ENCODE data around the gene RANBP3L.

Gene RANBP3L

GRCh38 chr5:36261186-36261585 lies 40.5 kb downstream of the RANBP3L start:
- Histone ChIP-seq H3K4me3 (ENCODE audit: insufficient read depth in 1 of 2, low read depth in 1 of 2, low read length in 2 of 2) (no peak overlapping the region), H3K27me3 (ENCODE audit: control insufficient read depth in 1 of 2, insufficient read depth in 1 of 2, low read length in 2 of 2) (no peaks in the 10 kb centered on the region), H2BK5ac (ENCODE audit: low read depth, low read length, poor library complexity, severe bottlenecking) (no peak overlapping the region), H3K4me2 (ENCODE audit: low read length, poor library complexity, severe bottlenecking) (no peak overlapping the region), H3K23ac (ENCODE audit: low read length in 2 of 2) (no peak overlapping the region), H2BK120ac (ENCODE audit: low read depth, low read length) (no peak overlapping the region), H4K91ac (ENCODE audit: low read length) (no peak overlapping the region), H2AK5ac (ENCODE audit: low read length, severe bottlenecking) (no peak overlapping the region), H3K79me1 (replicated peaks; ENCODE audit: low read length, poor library complexity, severe bottlenecking) (no peaks in the 10 kb centered on the region), H3K9me3 (ENCODE audit: control insufficient read depth, low read length) (no peaks in the 10 kb centered on the region), H3K27ac (ENCODE audit: low read length, poor library complexity, severe bottlenecking) (no peak overlapping the region), H3K18ac (ENCODE audit: low read depth in 1 of 2, low read length in 2 of 2) (no peak overlapping the region), H2BK12ac (ENCODE audit: low read length in 2 of 2) (no peak overlapping the region), H3K9ac (ENCODE audit: low read length) (no peak overlapping the region), H2BK15ac (ENCODE audit: low read depth, poor library complexity, severe bottlenecking) (no peak overlapping the region), H3K36me3 (ENCODE audit: control insufficient read depth in 1 of 2, insufficient read depth in 2 of 2, low read depth in 1 of 2, low read length in 2 of 2) (no peaks in the 10 kb centered on the region), H4K8ac (ENCODE audit: low read length) (no peak overlapping the region), H2AFZ (ENCODE audit: low read depth, low read length) (no peak overlapping the region), H3K4me1 (ENCODE audit: control insufficient read depth, insufficient read depth, low read depth, low read length) (no peaks in the 10 kb centered on the region), H3K4ac (ENCODE audit: low read depth in 1 of 2, low read length in 2 of 2) (no peak overlapping the region), H3K14ac (ENCODE audit: low read length in 2 of 2) (no peak overlapping the region)
- WGBS: 91% methylated on average over 6 of the region's 6 CpGs
- DNase-seq: no peak

- no peaks in the 10 kb centered on the region for H3K27me3 ChIP-seq (ENCODE audit: control insufficient read depth in 1 of 2, insufficient read depth in 1 of 2, low read length in 2 of 2)
- no peak overlapping the region for H3K27ac ChIP-seq (ENCODE audit: low read length, poor library complexity, severe bottlenecking)
- H2BK120ac ChIP-seq (ENCODE audit: low read depth, low read length): no peak overlapping the region
- H3K18ac ChIP-seq (ENCODE audit: low read depth in 1 of 2, low read length in 2 of 2): no peak overlapping the region
- H3K4me2 ChIP-seq (ENCODE audit: low read length, poor library complexity, severe bottlenecking): no peak overlapping the region
- H2BK5ac ChIP-seq (ENCODE audit: low read depth, low read length, poor library complexity, severe bottlenecking): no peak overlapping the region
- no peak overlapping the region for H4K8ac ChIP-seq (ENCODE audit: low read length)
- no peaks in the 10 kb centered on the region for H3K4me1 ChIP-seq (ENCODE audit: control insufficient read depth, insufficient read depth, low read depth, low read length)
- H3K14ac ChIP-seq (ENCODE audit: low read length in 2 of 2): no peak overlapping the region
- no peak overlapping the region for H3K4ac ChIP-seq (ENCODE audit: low read depth in 1 of 2, low read length in 2 of 2)
- no peaks in the 10 kb centered on the region for H3K79me1 ChIP-seq (replicated peaks; ENCODE audit: low read length, poor library complexity, severe bottlenecking)
- WGBS: 60% methylated on average over 1 of the region's 4 CpGs
- no peak for DNase-seq
- H2BK15ac ChIP-seq (ENCODE audit: low read depth, poor library complexity, severe bottlenecking): no peak overlapping the region
- no peak overlapping the region for H2AK5ac ChIP-seq (ENCODE audit: low read length, severe bottlenecking)
- no peak overlapping the region for H3K23ac ChIP-seq (ENCODE audit: low read length in 2 of 2)
- H3K9ac ChIP-seq (ENCODE audit: low read length): peak overlapping the region; percentile 30
- H2AFZ ChIP-seq (ENCODE audit: low read depth, low read length): no peak overlapping the region
- H3K4me3 ChIP-seq (ENCODE audit: insufficient read depth in 1 of 2, low read depth in 1 of 2, low read length in 2 of 2): no peak overlapping the region
- H2BK12ac ChIP-seq (ENCODE audit: low read length in 2 of 2): no peak overlapping the region
- H4K91ac ChIP-seq (ENCODE audit: low read length): no peak overlapping the region
- no peaks in the 10 kb centered on the region for H3K9me3 ChIP-seq (ENCODE audit: control insufficient read depth, low read length)
- H3K36me3 ChIP-seq (ENCODE audit: control insufficient read depth in 1 of 2, insufficient read depth in 2 of 2, low read depth in 1 of 2, low read length in 2 of 2): no peaks in the 10 kb centered on the region
These were observed 48.1 kb downstream of the RANBP3L start for GRCh38 chr5:36253575-36253974.

- H3K23ac ChIP-seq (ENCODE audit: low read length in 2 of 2): no peak overlapping the region
- H3K4ac ChIP-seq (ENCODE audit: low read depth in 1 of 2, low read length in 2 of 2): no peak overlapping the region
- no peaks in the 10 kb centered on the region for H3K79me1 ChIP-seq (replicated peaks; ENCODE audit: low read length, poor library complexity, severe bottlenecking)
- no peak overlapping the region for H3K18ac ChIP-seq (ENCODE audit: low read depth in 1 of 2, low read length in 2 of 2)
- peak; percentile 22 for DNase-seq
- no peak overlapping the region for H4K91ac ChIP-seq (ENCODE audit: low read length)
- no peaks in the 10 kb centered on the region for H3K4me1 ChIP-seq (ENCODE audit: control insufficient read depth, insufficient read depth, low read depth, low read length)
- H3K4me3 ChIP-seq (ENCODE audit: insufficient read depth in 1 of 2, low read depth in 1 of 2, low read length in 2 of 2): no peak overlapping the region
- H4K8ac ChIP-seq (ENCODE audit: low read length): no peak overlapping the region
- H2AFZ ChIP-seq (ENCODE audit: low read depth, low read length): no peak overlapping the region
- H2BK15ac ChIP-seq (ENCODE audit: low read depth, poor library complexity, severe bottlenecking): no peak overlapping the region
- H3K27ac ChIP-seq (ENCODE audit: low read length, poor library complexity, severe bottlenecking): no peak overlapping the region
- H3K36me3 ChIP-seq (ENCODE audit: control insufficient read depth in 1 of 2, insufficient read depth in 2 of 2, low read depth in 1 of 2, low read length in 2 of 2): no peaks in the 10 kb centered on the region
- no peaks in the 10 kb centered on the region for H3K9me3 ChIP-seq (ENCODE audit: control insufficient read depth, low read length)
- H3K27me3 ChIP-seq (ENCODE audit: control insufficient read depth in 1 of 2, insufficient read depth in 1 of 2, low read length in 2 of 2): no peaks in the 10 kb centered on the region
- H3K4me2 ChIP-seq (ENCODE audit: low read length, poor library complexity, severe bottlenecking): no peak overlapping the region
- H2BK120ac ChIP-seq (ENCODE audit: low read depth, low read length): no peak overlapping the region
- no peak overlapping the region for H2BK12ac ChIP-seq (ENCODE audit: low read length in 2 of 2)
- 65% methylated on average over 3 of the region's 3 CpGs for WGBS
- H3K14ac ChIP-seq (ENCODE audit: low read length in 2 of 2): no peak overlapping the region
- no peak overlapping the region for H2AK5ac ChIP-seq (ENCODE audit: low read length, severe bottlenecking)
- H3K9ac ChIP-seq (ENCODE audit: low read length): peak overlapping the region; percentile 30
- no peak overlapping the region for H2BK5ac ChIP-seq (ENCODE audit: low read depth, low read length, poor library complexity, severe bottlenecking)
These were observed 48.9 kb downstream of the RANBP3L start for GRCh38 chr5:36252722-36253365.

GRCh38 chr5:36251218-36251617 lies 50.5 kb downstream of the RANBP3L start:
- H2BK5ac ChIP-seq (ENCODE audit: low read depth, low read length, poor library complexity, severe bottlenecking): no peak overlapping the region
- H3K4me3 ChIP-seq (ENCODE audit: insufficient read depth in 1 of 2, low read depth in 1 of 2, low read length in 2 of 2): no peak overlapping the region
- H2AFZ ChIP-seq (ENCODE audit: low read depth, low read length): no peak overlapping the region
- H2BK120ac ChIP-seq (ENCODE audit: low read depth, low read length): no peak overlapping the region
- H3K18ac ChIP-seq (ENCODE audit: low read depth in 1 of 2, low read length in 2 of 2): no peak overlapping the region
- H3K4ac ChIP-seq (ENCODE audit: low read depth in 1 of 2, low read length in 2 of 2): no peak overlapping the region
- no peak overlapping the region for H2BK15ac ChIP-seq (ENCODE audit: low read depth, poor library complexity, severe bottlenecking)
- H3K14ac ChIP-seq (ENCODE audit: low read length in 2 of 2): no peak overlapping the region
- H4K91ac ChIP-seq (ENCODE audit: low read length): no peak overlapping the region
- no peak overlapping the region for H3K9ac ChIP-seq (ENCODE audit: low read length)
- no peaks in the 10 kb centered on the region for H3K79me1 ChIP-seq (replicated peaks; ENCODE audit: low read length, poor library complexity, severe bottlenecking)
- no peak overlapping the region for H3K4me2 ChIP-seq (ENCODE audit: low read length, poor library complexity, severe bottlenecking)
- H3K23ac ChIP-seq (ENCODE audit: low read length in 2 of 2): no peak overlapping the region
- WGBS: 100% methylated on average over 3 of the region's 3 CpGs
- no peak for DNase-seq
- H2BK12ac ChIP-seq (ENCODE audit: low read length in 2 of 2): no peak overlapping the region
- H2AK5ac ChIP-seq (ENCODE audit: low read length, severe bottlenecking): no peak overlapping the region
- H3K27ac ChIP-seq (ENCODE audit: low read length, poor library complexity, severe bottlenecking): no peak overlapping the region
- no peaks in the 10 kb centered on the region for H3K36me3 ChIP-seq (ENCODE audit: control insufficient read depth in 1 of 2, insufficient read depth in 2 of 2, low read depth in 1 of 2, low read length in 2 of 2)
- no peaks in the 10 kb centered on the region for H3K27me3 ChIP-seq (ENCODE audit: control insufficient read depth in 1 of 2, insufficient read depth in 1 of 2, low read length in 2 of 2)
- H4K8ac ChIP-seq (ENCODE audit: low read length): no peak overlapping the region
- no peaks in the 10 kb centered on the region for H3K4me1 ChIP-seq (ENCODE audit: control insufficient read depth, insufficient read depth, low read depth, low read length)
- H3K9me3 ChIP-seq (ENCODE audit: control insufficient read depth, low read length): no peaks in the 10 kb centered on the region

Data from mesenchymal stem cell (in vitro differentiated cells and primary cell).